ENCODE results near the gene GJB1.

GJB1 gene

GRCh38 chrX:71181558-71181909 is 41.5 kb upstream of the GJB1 start:
- in situ Hi-C loops (cut with MboI; ENCODE audit: low sequenced_read_pairs, unreplicated experiment): no loop called here
- TF ChIP-seq CTCF (IDR thresholded peaks at IDR 0.05; ENCODE audit: borderline replicate concordance, control extremely low read depth, extremely low read depth, insufficient read depth, missing control alignments): no peak
- DNase-seq (ENCODE audit: low spot score): no peak

- in situ Hi-C loops (cut with MboI; ENCODE audit: low sequenced_read_pairs, unreplicated experiment): no loop called here
- DNase-seq (ENCODE audit: low spot score): peak; percentile 73
Measured at GRCh38 chrX:71181910-71182799, 40.9 kb upstream of the GJB1 start.

GRCh38 chrX:71182871-71183270 is 40.2 kb upstream of the GJB1 start:
- no peak for TF ChIP-seq CTCF (IDR thresholded peaks at IDR 0.05; ENCODE audit: borderline replicate concordance, control extremely low read depth, extremely low read depth, insufficient read depth, missing control alignments)
- no peak for DNase-seq (ENCODE audit: low spot score)
- in situ Hi-C loops (cut with MboI; ENCODE audit: low sequenced_read_pairs, unreplicated experiment): no loop called here

More at GRCh38 chrX:71181910-71182799, 40.9 kb upstream of the GJB1 start:
- TF ChIP-seq CTCF (IDR thresholded peaks at IDR 0.05; ENCODE audit: borderline replicate concordance, control extremely low read depth, extremely low read depth, insufficient read depth, missing control alignments): no peak

- no peak for DNase-seq (ENCODE audit: low spot score)
- TF ChIP-seq CTCF (IDR thresholded peaks at IDR 0.05; ENCODE audit: borderline replicate concordance, control extremely low read depth, extremely low read depth, insufficient read depth, missing control alignments): no peak
- in situ Hi-C loops (cut with MboI; ENCODE audit: low sequenced_read_pairs, unreplicated experiment): no loop called here
Measured at GRCh38 chrX:71183341-71183740, 39.7 kb upstream of the GJB1 start.

- TF ChIP-seq CTCF (IDR thresholded peaks at IDR 0.05; ENCODE audit: borderline replicate concordance, control extremely low read depth, extremely low read depth, insufficient read depth, missing control alignments): no peak
- in situ Hi-C loops (cut with MboI; ENCODE audit: low sequenced_read_pairs, unreplicated experiment): no loop called here
- no peak for DNase-seq (ENCODE audit: low spot score)
Measured at GRCh38 chrX:71184092-71184491, 38.9 kb upstream of the GJB1 start.

GRCh38 chrX:71184803-71185495 is 38.1 kb upstream of the GJB1 start:
- DNase-seq (ENCODE audit: low spot score): no peak
- in situ Hi-C loops (cut with MboI; ENCODE audit: low sequenced_read_pairs, unreplicated experiment): no loop called here
- TF ChIP-seq CTCF (IDR thresholded peaks at IDR 0.05; ENCODE audit: borderline replicate concordance, control extremely low read depth, extremely low read depth, insufficient read depth, missing control alignments): no peak
